T-helper 17 cell (primary cell): ENCODE results near the gene PHF8. TPM values are rescaled to one million over a fixed set of nuclear protein-coding genes. Genes with fewer than 3 reads are reported as not detected.
A peak's percentile ranks its signal among the peaks of the same experiment; 100 is the strongest.

Experiments
- ATAC-seq: fragments of 150-1000 bp; cut with Tn5 transposase; 2 replicates; pipeline ENCODE4 v1.10.0; 2021; ENCODE audit warnings: mild to moderate bottlenecking, moderate library complexity
- DNase-seq, 3 donors: peaks; one replicate each; pipeline versions ENCODE4 v3.0.0 to v3.0.0-alpha.2; 2020 to 2021
- H3K9me3 ChIP-seq: one replicate; pipeline ENCODE4 v1.7.0; 2013; ENCODE audit warnings: low read length, mild to moderate bottlenecking; ENCODE audit not compliant: control insufficient read depth, poor library complexity, severe bottlenecking
- H3K27ac Mint-ChIP-seq: one replicate; pipeline ENCODE4 v1.8.0; 2022; ENCODE audit warnings: mild to moderate bottlenecking, moderate library complexity, mixed read lengths
- H3K27me3 Mint-ChIP-seq: one replicate; pipeline ENCODE4 v1.8.0; 2022; ENCODE audit warnings: mixed read lengths
- H3K36me3 Mint-ChIP-seq: one replicate; pipeline ENCODE4 v1.8.0; 2022; ENCODE audit warnings: low read depth, mixed read lengths
- H3K4me1 Mint-ChIP-seq: one replicate; pipeline ENCODE4 v1.8.0; 2022; ENCODE audit warnings: mild to moderate bottlenecking, mixed read lengths
- H3K4me3 Mint-ChIP-seq: one replicate; pipeline ENCODE4 v1.8.0; 2022; ENCODE audit warnings: mild to moderate bottlenecking, moderate library complexity, mixed read lengths
- total RNA-seq, 4 donors: library from RNA in 2 of 4; stranded (reverse) in 2 of 4; gene quantifications; one replicate each; pipeline ENCODE4 v1.2.3 and lab custom pipeline; 2022 to 2026

Gene PHF8
- total RNA-seq, 2 donors from 2014 or later, result 48.6 to 51.5 TPM

DNA sequence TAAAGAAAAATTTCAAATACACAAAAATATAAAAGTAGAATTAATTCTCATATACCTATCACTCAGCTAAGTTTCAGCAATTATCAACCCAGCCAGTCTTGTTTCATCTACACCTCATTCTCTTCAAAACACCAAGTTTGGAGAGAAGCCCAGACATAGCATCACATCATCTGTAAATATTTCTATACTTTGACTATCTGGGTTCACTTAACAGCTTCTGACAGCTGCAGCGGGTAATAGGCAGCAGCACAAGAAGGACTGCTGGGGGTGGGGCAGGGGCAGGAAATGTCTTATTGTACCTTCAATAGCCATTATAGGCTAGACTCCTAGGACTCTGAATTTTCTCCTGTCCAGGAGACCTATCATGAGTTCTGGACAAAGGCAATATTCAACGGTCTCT, 54.1 kb downstream of the PHF8 start:
- no peak for ATAC-seq
- Mint-ChIP-seq H3K36me3 (peaks cover 2% of the 10 kb centered on the region), H3K27ac (no peak overlapping the region), H3K4me1 (peaks cover 2% of the 10 kb centered on the region), H3K4me3 (no peak overlapping the region), H3K27me3 (no peaks in the 10 kb centered on the region)
- H3K9me3 ChIP-seq, result no peaks in the 10 kb centered on the region
- DNase-seq, result no peak

DNA sequence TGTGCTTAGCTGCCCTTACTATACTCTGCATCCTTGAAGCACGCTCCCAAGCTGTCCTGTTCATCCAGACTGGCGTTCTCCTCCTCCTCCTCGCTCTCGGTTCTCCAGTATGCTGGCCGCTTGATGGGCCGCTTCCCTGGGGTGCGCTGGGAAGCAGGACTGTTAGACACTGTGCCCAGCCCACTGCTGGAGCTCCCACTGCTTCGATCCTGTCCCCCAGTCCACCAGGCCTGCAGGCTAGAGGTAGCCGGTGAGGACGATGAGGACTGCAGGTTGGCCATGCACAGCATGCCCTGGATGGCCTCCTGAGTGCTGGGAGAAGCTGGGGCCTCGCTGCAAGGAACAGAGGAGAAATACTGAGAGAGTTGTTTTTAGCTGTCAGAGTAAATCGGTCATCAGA, 59.4 kb downstream of the PHF8 start:
- H3K9me3 ChIP-seq, result no peaks in the 10 kb centered on the region
- ATAC-seq (no peak), DNase-seq (no peak)
- Mint-ChIP-seq H3K4me3 (no peak overlapping the region), H3K4me1 (no peaks in the 10 kb centered on the region), H3K36me3 (peaks cover 2% of the 10 kb centered on the region), H3K27ac (no peak overlapping the region), H3K27me3 (no peaks in the 10 kb centered on the region)

DNA sequence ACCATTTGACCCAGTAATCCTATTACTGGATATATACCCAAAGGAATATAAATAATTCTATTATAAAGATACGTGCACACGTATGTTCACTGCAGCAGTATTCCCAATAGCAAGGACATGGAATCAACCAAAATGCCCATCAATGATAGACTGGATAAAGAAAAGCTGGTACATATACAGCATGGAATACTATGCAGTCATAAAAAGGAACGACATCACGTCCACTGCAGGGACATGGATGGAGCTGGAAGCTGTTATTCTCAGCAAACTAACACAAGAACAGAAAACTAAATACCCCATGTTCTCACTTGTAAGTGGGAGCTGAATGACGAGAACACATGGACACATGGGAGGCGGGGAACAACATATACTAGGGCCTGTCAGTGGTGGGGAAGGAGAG, 69.7 kb downstream of the PHF8 start:
- H3K9me3 ChIP-seq, result no peaks in the 10 kb centered on the region
- DNase-seq, result no peak
- Mint-ChIP-seq H3K36me3 (peaks cover 7% of the 10 kb centered on the region), H3K4me1 (no peaks in the 10 kb centered on the region), H3K27ac (no peak overlapping the region), H3K4me3 (no peak overlapping the region), H3K27me3 (no peaks in the 10 kb centered on the region)
- ATAC-seq, result no peak

DNA sequence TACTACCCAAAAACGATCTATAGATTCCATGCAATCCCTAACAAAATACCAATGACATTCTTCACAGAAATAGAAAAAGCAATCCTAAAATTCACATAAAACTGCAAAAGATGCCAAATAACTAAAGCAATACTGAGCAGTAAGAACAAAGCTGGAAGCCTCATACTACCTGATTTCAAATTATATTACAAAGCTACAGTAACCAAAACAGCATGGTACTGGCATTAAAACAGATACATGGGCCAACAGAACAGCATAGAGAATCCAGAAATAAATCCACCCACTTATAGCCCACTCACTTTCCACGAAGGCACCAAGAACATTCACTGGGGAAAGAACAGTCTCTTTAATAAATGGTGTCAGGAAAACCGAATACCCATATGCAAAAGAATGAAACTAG, 74.7 kb downstream of the PHF8 start:
- no peak for DNase-seq
- H3K27me3 Mint-ChIP-seq, result no peaks in the 10 kb centered on the region
- H3K36me3 Mint-ChIP-seq, result peaks cover 3% of the 10 kb centered on the region
- no peak overlapping the region for H3K27ac Mint-ChIP-seq
- H3K4me1 Mint-ChIP-seq, result no peaks in the 10 kb centered on the region
- no peak overlapping the region for H3K4me3 Mint-ChIP-seq
- ATAC-seq, result no peak
- no peaks in the 10 kb centered on the region for H3K9me3 ChIP-seq

DNA sequence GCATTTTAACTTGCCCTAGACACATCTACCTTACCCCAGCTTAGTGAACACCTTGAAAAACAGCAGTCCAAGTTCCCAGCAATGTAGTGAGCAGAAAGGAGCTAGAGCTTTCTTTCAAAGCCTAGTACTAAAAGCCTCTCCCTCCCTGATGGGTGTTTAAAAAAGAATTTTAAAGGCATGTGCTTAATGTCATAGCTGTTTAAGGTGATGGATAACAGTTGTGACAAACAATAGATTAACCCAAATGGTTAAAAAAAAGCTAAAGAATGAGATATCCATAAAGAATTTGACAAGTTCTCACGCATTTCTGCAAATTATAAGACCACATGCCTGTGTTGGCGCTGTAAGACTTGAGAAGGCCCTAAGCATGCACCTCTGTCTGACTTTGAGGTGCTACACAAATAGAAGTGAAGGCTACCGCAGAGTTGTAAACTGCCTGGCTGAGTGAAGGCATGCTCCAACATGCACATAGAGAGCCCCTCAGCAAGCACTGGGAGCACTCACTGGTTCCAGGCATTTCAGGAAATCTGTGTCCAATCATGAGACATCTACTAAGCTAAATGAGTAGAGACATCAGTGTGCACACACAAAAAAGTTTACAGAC, 94.0 kb downstream of the PHF8 start:
- DNase-seq (no peak), ATAC-seq (no peak)
- peaks cover 10% of the 10 kb centered on the region for H3K36me3 Mint-ChIP-seq
- no peak overlapping the region for H3K27ac Mint-ChIP-seq
- H3K9me3 ChIP-seq, result no peaks in the 10 kb centered on the region
- H3K4me1 Mint-ChIP-seq, result no peaks in the 10 kb centered on the region
- no peaks in the 10 kb centered on the region for H3K27me3 Mint-ChIP-seq
- H3K4me3 Mint-ChIP-seq, result no peak overlapping the region

DNA sequence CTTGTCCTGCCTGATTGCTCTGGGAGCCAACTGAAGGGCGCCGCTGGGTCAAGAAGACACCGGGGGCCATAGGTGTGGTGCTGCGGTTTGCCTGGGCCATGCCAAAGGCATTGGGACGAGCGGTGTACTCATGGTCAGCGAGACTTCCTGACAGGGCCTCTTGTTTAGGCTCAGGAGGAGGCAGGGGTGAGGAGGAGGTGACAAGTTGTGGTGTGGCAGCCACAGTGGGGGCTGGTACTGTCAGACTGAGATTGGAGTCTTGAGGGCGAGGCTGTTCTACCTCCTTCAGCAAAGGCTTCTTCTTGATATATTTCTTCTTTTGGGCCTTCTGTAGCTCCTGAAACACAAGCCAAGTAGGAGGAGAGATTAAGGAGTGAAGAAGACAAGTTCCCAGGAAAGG, 104.1 kb downstream of the PHF8 start:
- Mint-ChIP-seq H3K27me3 (no peaks in the 10 kb centered on the region), H3K27ac (peak overlapping the region; percentile 68), H3K36me3 (peaks cover 11% of the 10 kb centered on the region), H3K4me1 (peaks cover 5% of the 10 kb centered on the region), H3K4me3 (no peak overlapping the region)
- DNase-seq (no peak), ATAC-seq (no peak)
- no peaks in the 10 kb centered on the region for H3K9me3 ChIP-seq

DNA sequence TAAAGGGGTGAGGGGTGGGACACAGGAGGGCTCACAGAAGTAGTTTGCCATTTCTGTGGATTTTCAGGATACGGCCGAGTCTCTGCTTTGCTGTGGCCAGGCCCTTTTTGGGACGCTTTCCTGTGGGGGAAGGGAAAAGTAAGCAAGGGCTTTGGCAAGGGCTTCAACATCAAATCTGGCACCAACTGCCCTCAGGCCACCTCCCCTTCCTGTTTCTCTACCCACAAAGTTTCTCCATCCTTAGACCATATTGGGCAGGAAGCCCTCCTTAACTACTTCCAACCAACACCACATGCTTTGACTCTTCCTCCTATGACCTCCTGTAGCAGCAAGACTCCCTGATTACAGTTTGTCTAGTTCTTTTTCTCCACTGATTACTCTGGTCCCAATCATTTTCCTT, 105.1 kb downstream of the PHF8 start:
- no peak overlapping the region for H3K27ac Mint-ChIP-seq
- no peak for ATAC-seq
- no peak overlapping the region for H3K4me3 Mint-ChIP-seq
- H3K27me3 Mint-ChIP-seq, result no peaks in the 10 kb centered on the region
- peaks cover 11% of the 10 kb centered on the region for H3K36me3 Mint-ChIP-seq
- no peak for DNase-seq
- no peaks in the 10 kb centered on the region for H3K9me3 ChIP-seq
- peaks cover 5% of the 10 kb centered on the region for H3K4me1 Mint-ChIP-seq

DNA sequence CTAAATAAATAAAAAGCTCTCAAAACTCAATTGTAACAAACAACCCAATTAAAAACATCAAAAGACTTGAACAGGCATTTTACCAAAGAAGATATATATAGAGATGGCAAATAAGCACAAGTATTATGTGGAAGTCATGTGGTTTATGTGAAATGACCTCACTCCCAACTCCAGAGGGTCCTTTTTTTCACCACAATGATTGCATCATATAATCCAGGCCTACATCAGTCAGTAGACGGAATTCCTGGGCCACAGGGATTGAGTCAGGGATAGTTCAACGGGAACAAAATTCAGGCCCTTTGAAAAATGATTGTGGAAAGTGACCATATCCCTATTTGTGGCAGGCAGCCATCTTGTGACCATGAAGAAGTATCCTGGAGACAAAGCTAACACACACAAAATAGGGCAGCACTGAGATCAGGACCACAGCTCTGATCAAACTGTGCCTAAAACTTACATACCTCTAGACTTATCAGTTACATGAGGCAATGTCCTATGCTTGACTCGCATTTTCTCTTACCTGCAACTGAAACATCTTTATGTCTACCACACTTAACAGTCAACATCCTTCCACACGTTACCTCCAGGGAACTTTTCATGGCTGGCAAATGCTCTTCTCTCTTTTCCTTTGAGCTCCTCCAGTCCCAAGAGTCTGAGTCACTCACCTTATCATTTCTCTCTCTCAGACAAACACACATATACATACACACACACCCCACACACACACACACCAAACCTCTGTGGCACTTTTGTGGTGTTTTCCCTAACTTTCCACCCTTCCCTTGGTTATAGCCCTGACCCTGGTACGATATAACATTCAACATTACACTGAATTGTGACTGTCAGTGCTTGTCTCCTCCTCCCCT, 113.5 kb downstream of the PHF8 start:
- Mint-ChIP-seq H3K27me3 (no peaks in the 10 kb centered on the region), H3K36me3 (no peaks in the 10 kb centered on the region), H3K4me3 (no peak overlapping the region), H3K4me1 (no peaks in the 10 kb centered on the region), H3K27ac (no peak overlapping the region)
- ATAC-seq, result no peak
- no peak for DNase-seq
- H3K9me3 ChIP-seq, result no peaks in the 10 kb centered on the region

DNA sequence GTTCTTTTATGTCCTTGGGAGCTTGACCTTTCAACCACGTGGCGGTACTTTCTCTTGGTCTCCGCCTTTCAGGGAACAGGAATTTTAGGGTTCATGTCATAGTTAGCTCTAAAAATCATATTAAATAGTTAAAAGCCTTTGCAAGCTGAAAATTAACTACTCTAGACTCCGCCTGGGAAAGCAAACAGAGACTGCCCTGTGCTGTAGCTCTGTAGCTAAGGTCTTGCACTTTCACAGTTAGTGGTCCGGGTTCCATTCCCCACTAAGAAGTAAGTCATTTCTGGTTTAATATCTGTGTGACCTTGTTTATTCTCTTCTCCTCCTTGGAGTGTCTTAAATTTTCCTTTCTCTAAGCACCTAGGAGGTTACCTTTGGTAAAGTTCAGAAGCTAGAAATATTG, 118.2 kb downstream of the PHF8 start:
- Mint-ChIP-seq H3K4me1 (no peaks in the 10 kb centered on the region), H3K27ac (no peak overlapping the region), H3K4me3 (no peak overlapping the region), H3K27me3 (no peaks in the 10 kb centered on the region), H3K36me3 (no peaks in the 10 kb centered on the region)
- DNase-seq, result no peak
- no peaks in the 10 kb centered on the region for H3K9me3 ChIP-seq
- ATAC-seq, result no peak

DNA sequence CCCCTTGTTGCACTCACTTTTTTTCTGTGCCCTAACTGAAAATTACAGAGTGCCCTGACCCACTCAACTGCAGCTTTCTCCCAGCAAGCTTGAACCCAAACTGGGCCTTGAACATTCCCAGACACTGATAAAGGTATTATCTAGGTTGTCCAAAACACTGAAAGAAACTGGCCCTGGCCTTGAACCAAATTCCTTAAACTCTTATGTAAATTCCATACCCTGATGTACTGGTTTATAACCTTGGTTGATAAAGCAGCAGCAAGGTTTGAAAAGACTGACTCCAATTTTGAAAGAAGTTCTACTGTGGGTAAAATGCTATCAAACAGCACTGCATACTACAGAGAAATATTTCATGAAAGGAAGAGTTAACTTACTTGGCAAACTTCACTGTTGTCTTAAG, 125.6 kb downstream of the PHF8 start:
- no peak for ATAC-seq
- Mint-ChIP-seq H3K27me3 (no peaks in the 10 kb centered on the region), H3K4me1 (no peaks in the 10 kb centered on the region), H3K27ac (no peak overlapping the region), H3K36me3 (peaks cover 2% of the 10 kb centered on the region), H3K4me3 (no peak overlapping the region)
- H3K9me3 ChIP-seq, result no peaks in the 10 kb centered on the region
- no peak for DNase-seq

DNA sequence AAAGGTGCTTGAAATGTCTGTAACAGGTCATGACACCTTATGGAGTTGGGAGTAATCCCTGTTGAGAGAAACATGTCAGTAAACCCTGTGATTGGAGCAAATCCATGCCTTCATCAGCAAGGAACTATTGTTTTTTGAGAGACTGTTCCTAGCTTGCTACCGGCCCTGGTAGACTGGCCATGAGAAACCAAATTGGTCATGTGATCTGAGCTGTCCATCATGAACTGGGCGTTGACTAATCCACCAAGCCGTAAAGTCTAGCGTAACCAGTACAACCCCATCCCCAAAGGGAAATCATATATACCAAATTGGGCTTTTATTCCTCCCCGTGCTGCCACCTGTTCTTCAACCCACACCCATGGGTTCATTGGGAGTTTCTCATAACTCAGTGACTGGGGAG, 143.7 kb downstream of the PHF8 start:
- Mint-ChIP-seq H3K4me3 (no peak overlapping the region), H3K27me3 (no peaks in the 10 kb centered on the region), H3K27ac (no peak overlapping the region), H3K36me3 (no peaks in the 10 kb centered on the region), H3K4me1 (no peaks in the 10 kb centered on the region)
- DNase-seq (no peak), ATAC-seq (no peak)
- no peaks in the 10 kb centered on the region for H3K9me3 ChIP-seq

DNA sequence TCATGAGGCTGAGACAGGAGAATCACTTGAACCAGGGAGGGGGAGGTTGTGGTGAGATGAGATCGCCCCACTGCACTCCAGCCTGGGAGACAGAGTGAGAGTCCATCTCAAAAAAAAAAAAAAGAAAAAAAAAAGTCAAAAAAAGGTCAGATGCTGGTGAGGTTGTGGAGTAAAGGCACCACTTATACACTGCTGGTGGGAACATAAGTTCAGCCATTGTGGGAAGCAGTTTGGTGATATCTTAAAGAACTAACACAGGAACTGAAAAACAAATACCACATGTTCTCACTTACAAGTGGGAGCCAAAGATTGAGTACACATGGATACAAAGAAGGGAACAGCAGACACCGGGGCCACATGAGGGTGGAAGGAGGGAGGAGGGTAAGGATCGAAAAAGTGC, 149.0 kb downstream of the PHF8 start:
- H3K36me3 Mint-ChIP-seq, result no peaks in the 10 kb centered on the region

More for the DNA sequence above, 149.0 kb downstream of the PHF8 start:
- no peak for ATAC-seq
- H3K9me3 ChIP-seq, result no peaks in the 10 kb centered on the region
- DNase-seq, result no peak
- Mint-ChIP-seq H3K4me1 (no peaks in the 10 kb centered on the region), H3K4me3 (peak overlapping the region; percentile 36), H3K27me3 (no peaks in the 10 kb centered on the region), H3K27ac (no peak overlapping the region)
